CD4-positive, alpha-beta memory T cell (primary cell): ENCODE results near the gene WDR74. TPM values are rescaled to one million over a fixed set of nuclear protein-coding genes. Genes with fewer than 3 reads are reported as not detected.
"Not testable (repeated sequence)": the region's sequence is repeated elsewhere in the genome, so short reads cannot be mapped to it uniquely, and the experiment has no call there.

Experiments used
- CTCF ChIA-PET: fragments of 350-600 bp; sonication (Branson Sonifier 250); formaldehyde crosslinking; loops from one replicate; lab custom pipeline; 2021; ENCODE audit warnings: inconsistent platforms; ENCODE audit not compliant: partially characterized antibody; lab: Charles Lee
- POLR2A ChIA-PET: fragments of 350-600 bp; sonication (Branson Sonifier 250); formaldehyde crosslinking; loops from one replicate; lab custom pipeline; 2021; ENCODE audit not compliant: partially characterized antibody; lab: Charles Lee
- DNase-seq, 5 donors: peaks; one replicate each; pipeline versions ENCODE4 v3.0.0 to v3.0.0-alpha.2; 2020 to 2022; ENCODE audit warnings: mixed read lengths in 1 of 5
- H3K27ac ChIP-seq: one replicate; pipeline ENCODE4 v1.7.0; 2013; ENCODE audit warnings: low read depth, low read length
- H3K27me3 ChIP-seq: 2 replicates; pipeline ENCODE4 v1.7.0; 2013; ENCODE audit warnings: mild to moderate bottlenecking, low read length, moderate library complexity; ENCODE audit not compliant: insufficient read depth
- H3K36me3 ChIP-seq: 2 replicates; pipeline ENCODE4 v1.7.0; 2013; ENCODE audit warnings: mild to moderate bottlenecking, low read length, moderate library complexity; ENCODE audit not compliant: insufficient read depth
- H3K4me1 ChIP-seq: 2 replicates; pipeline ENCODE4 v1.7.0; 2013; ENCODE audit warnings: mild to moderate bottlenecking, low read length, moderate library complexity; ENCODE audit not compliant: insufficient read depth
- H3K4me3 ChIP-seq, 2 donors: one replicate each; pipeline ENCODE4 v1.7.0; 2013; ENCODE audit warnings: low read length in 2 of 2, mild to moderate bottlenecking in 1 of 2
- H3K9me3 ChIP-seq, 2 donors: one replicate each; pipeline ENCODE4 v1.7.0; 2013; ENCODE audit warnings: low read length in 2 of 2, control low read depth in 1 of 2; ENCODE audit not compliant: control insufficient read depth in 1 of 2
- H3K27ac Mint-ChIP-seq, 7 donors: one replicate each; pipeline ENCODE4 v1.8.0; 2020 to 2021; ENCODE audit warnings: mixed read lengths in 7 of 7, mild to moderate bottlenecking in 6 of 7, inconsistent platforms in 3 of 7, moderate library complexity in 3 of 7
- H3K27me3 Mint-ChIP-seq, 2 donors: one replicate each; pipeline ENCODE4 v1.8.0; 2020 to 2021; ENCODE audit warnings: mixed read lengths in 2 of 2
- H3K36me3 Mint-ChIP-seq, 2 donors: one replicate each; pipeline ENCODE4 v1.8.0; 2020 to 2021; ENCODE audit warnings: mixed read lengths in 2 of 2, inconsistent platforms in 1 of 2, mild to moderate bottlenecking in 1 of 2
- H3K4me1 Mint-ChIP-seq, 4 donors: one replicate each; pipeline ENCODE4 v1.8.0; 2020 to 2021; ENCODE audit warnings: mixed read lengths in 4 of 4, mild to moderate bottlenecking in 1 of 4
- H3K4me3 Mint-ChIP-seq, 8 donors: one replicate each; pipeline ENCODE4 v1.8.0; 2020 to 2021; ENCODE audit warnings: mixed read lengths in 8 of 8, mild to moderate bottlenecking in 7 of 8, moderate library complexity in 6 of 8, inconsistent platforms in 3 of 8
- H3K9me3 Mint-ChIP-seq, 8 donors: one replicate each; pipeline ENCODE4 v1.8.0; 2020 to 2021; ENCODE audit warnings: mixed read lengths in 8 of 8, mild to moderate bottlenecking in 5 of 8, inconsistent platforms in 3 of 8, moderate library complexity in 1 of 8
- intact Hi-C: fragments of 100-400 bp; cut with micrococcal nuclease; formaldehyde crosslinking; loops from one replicate; pipeline ENCODE4 v1.15.1; 2023
- polyA plus RNA-seq, 2 donors: library from polyadenylated mRNA; unstranded; fragments of 300-500 nt; fragmentation: Illumina TruSeq; gene quantifications; one replicate each; pipeline ENCODE4 v1.2.3, GENCODE V29; 2021
- total RNA-seq, 2 experiments: library from RNA; stranded (reverse); gene quantifications; one replicate each; pipeline ENCODE4 v1.2.3, GENCODE V29; 2021

Gene WDR74
- total and polyA plus RNA-seq, 4 experiments from 2014 or later: 33.9 to 82.2 (median 65.0) TPM

- CTCF ChIA-PET: interaction anchor here (0.7 to 6.9 kb wide), 21 partner anchors 7 to 436 kb away, joined by 3 to 105 read pairs (median 4); partner anchors contain the start of genes C11orf98, CSKMT, POLR2G and SLC3A2
- H3K4me1 ChIP-seq: peaks cover 23% of the 10 kb centered on the region
- no peaks in the 10 kb centered on the region for H3K27me3 ChIP-seq
- H3K9me3 ChIP-seq: no peaks in the 10 kb centered on the region
- no peak overlapping the region for H3K4me3 ChIP-seq
- peak overlapping the region in 2 of 7 donors; percentile 37 to 72 for H3K27ac Mint-ChIP-seq
- H3K4me3 Mint-ChIP-seq: no peak overlapping the region
- POLR2A ChIA-PET: interaction anchor here (0.9 to 5.8 kb wide), 6 partner anchors 18 to 270 kb away, joined by 3 to 54 read pairs (median 20); partner anchors contain the start of genes HNRNPUL2, SLC3A2, TMEM179B and TTC9C
- peaks cover 0 to 1% of the 10 kb centered on the region in 2 donors for H3K36me3 Mint-ChIP-seq
- intact Hi-C loops: loop anchor here (5.0 kb wide), 1 partner anchor 269 kb away; the partner anchor contains the start of gene TUT1
- no peak for DNase-seq
- H3K36me3 ChIP-seq: no peaks in the 10 kb centered on the region
- H3K9me3 Mint-ChIP-seq: no peaks in the 10 kb centered on the region
- no peaks in the 10 kb centered on the region for H3K27me3 Mint-ChIP-seq
- no peak overlapping the region for H3K27ac ChIP-seq
- H3K4me1 Mint-ChIP-seq: peaks cover 11 to 25% (median 18%) of the 10 kb centered on the region in 4 donors
Observed at GRCh38 chr11:62860835-62861563, 21.6 kb upstream of the WDR74 start.

- H3K27ac ChIP-seq, H3K36me3 ChIP-seq, H3K4me3 ChIP-seq, DNase-seq, POLR2A ChIA-PET, H3K9me3 ChIP-seq, H3K4me3 Mint-ChIP-seq, H3K9me3 Mint-ChIP-seq, CTCF ChIA-PET, H3K27me3 Mint-ChIP-seq, H3K27me3 ChIP-seq: not testable (repeated sequence)
- peaks cover 30% of the 10 kb centered on the region for H3K4me1 ChIP-seq
- H3K36me3 Mint-ChIP-seq: peaks cover 7 to 18% of the 10 kb centered on the region in 2 donors
- intact Hi-C loops: loop anchor here (10.0 kb wide), 1 partner anchor 304 kb away; no protein-coding TSS in a partner anchor
- H3K27ac Mint-ChIP-seq: peak overlapping the region in 2 of 7 donors; percentile 11 to 45
- peaks cover 22 to 39% (median 30%) of the 10 kb centered on the region in 4 donors for H3K4me1 Mint-ChIP-seq
Observed at GRCh38 chr11:62859281-62859703, 19.9 kb upstream of the WDR74 start.

DNA sequence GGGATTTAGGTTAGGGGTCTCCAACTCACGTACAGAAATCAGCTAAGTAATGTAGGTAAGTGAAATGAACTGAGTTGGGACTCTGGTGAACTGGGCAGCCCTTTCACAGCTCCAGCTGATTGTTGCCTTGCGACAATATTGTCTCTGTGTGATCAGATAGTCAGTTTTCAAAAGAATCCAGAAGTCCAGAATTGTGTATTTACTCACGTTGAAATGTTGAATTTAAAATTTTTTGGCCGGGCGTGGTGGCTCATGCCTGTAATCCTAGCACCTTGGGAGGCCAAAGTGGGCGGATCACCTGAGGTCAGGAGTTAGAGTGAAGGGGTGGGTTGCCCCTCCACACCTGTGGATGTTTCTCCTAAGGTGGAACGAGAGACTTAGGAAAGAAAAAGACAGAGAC, 18.8 kb upstream of the WDR74 start:
- H3K4me3 ChIP-seq: no peak overlapping the region
- no peaks in the 10 kb centered on the region for H3K9me3 ChIP-seq
- intact Hi-C loops: loop anchor here (10.0 kb wide), 1 partner anchor 303 kb away; no protein-coding TSS in a partner anchor
- H3K27me3 Mint-ChIP-seq: no peaks in the 10 kb centered on the region
- H3K27me3 ChIP-seq: no peaks in the 10 kb centered on the region
- no peak overlapping the region for H3K27ac ChIP-seq
- CTCF ChIA-PET: interaction anchor here (1.3 to 5.2 kb wide), 3 partner anchors 26 to 86 kb away, joined by 4 to 72 read pairs (median 7); partner anchors contain the start of gene TMEM179B
- peak overlapping the region in 4 of 8 donors; percentile 26 to 73 (median 54) for H3K4me3 Mint-ChIP-seq
- peaks cover 0 to 6% (median 0%) of the 10 kb centered on the region in 8 donors for H3K9me3 Mint-ChIP-seq
- H3K27ac Mint-ChIP-seq: peak overlapping the region in 2 of 7 donors; percentile 22 to 80
- peaks cover 18 to 29% of the 10 kb centered on the region in 2 donors for H3K36me3 Mint-ChIP-seq
- no peak for DNase-seq
- H3K4me1 ChIP-seq: peaks cover 41% of the 10 kb centered on the region
- POLR2A ChIA-PET: interaction anchor here (0.9 to 10.3 kb wide), 7 partner anchors 15 to 286 kb away, joined by 3 to 667 read pairs (median 6); partner anchors contain the start of genes C11orf98, CSKMT, LBHD1 and SLC3A2
- peaks cover 33 to 50% (median 41%) of the 10 kb centered on the region in 4 donors for H3K4me1 Mint-ChIP-seq
- H3K36me3 ChIP-seq: peaks cover 13% of the 10 kb centered on the region

- POLR2A ChIA-PET: interaction anchor here (0.9 to 10.3 kb wide), 11 partner anchors 14 to 285 kb away, joined by 3 to 667 read pairs (median 60); partner anchors contain the start of genes C11orf98, CSKMT, GNG3 and LBHD1
- Histone ChIP-seq H3K4me3 (no peak overlapping the region), H3K27me3 (no peaks in the 10 kb centered on the region), H3K4me1 (peaks cover 48% of the 10 kb centered on the region), H3K27ac (no peak overlapping the region), H3K9me3 (no peaks in the 10 kb centered on the region), H3K36me3 (peaks cover 20% of the 10 kb centered on the region)
- H3K4me1 Mint-ChIP-seq: peaks cover 36 to 53% (median 44%) of the 10 kb centered on the region in 4 donors
- H3K4me3 Mint-ChIP-seq: peak overlapping the region in 7 of 8 donors; percentile 15 to 98 (median 57)
- peak overlapping the region in 4 of 7 donors; percentile 45 to 93 (median 70) for H3K27ac Mint-ChIP-seq
- peaks cover 24 to 35% of the 10 kb centered on the region in 2 donors for H3K36me3 Mint-ChIP-seq
- peaks cover 0 to 6% (median 0%) of the 10 kb centered on the region in 8 donors for H3K9me3 Mint-ChIP-seq
- no peaks in the 10 kb centered on the region for H3K27me3 Mint-ChIP-seq
- CTCF ChIA-PET: interaction anchor here (0.9 to 5.2 kb wide), 5 partner anchors 27 to 433 kb away, joined by 3 to 72 read pairs (median 6); partner anchors contain the start of gene TMEM179B
- intact Hi-C loops: loop anchor here (10.0 kb wide), 1 partner anchor 303 kb away; no protein-coding TSS in a partner anchor
- DNase-seq: no peak
Observed at GRCh38 chr11:62857541-62857982, 18.2 kb upstream of the WDR74 start.

GRCh38 chr11:62856333-62856895, 17.0 kb upstream of the WDR74 start:
- Mint-ChIP-seq H3K27ac (peak overlapping the region; percentile 93 to 98 (median 95)), H3K36me3 (peaks cover 33 to 47% of the 10 kb centered on the region in 2 donors), H3K4me3 (peak overlapping the region; percentile 95 to 99 (median 96)), H3K27me3 (no peaks in the 10 kb centered on the region), H3K4me1 (peaks cover 41 to 61% (median 52%) of the 10 kb centered on the region in 4 donors), H3K9me3 (peaks cover 0 to 6% (median 0%) of the 10 kb centered on the region in 8 donors)
- Histone ChIP-seq H3K36me3 (peaks cover 31% of the 10 kb centered on the region), H3K4me3 (peak overlapping the region; percentile 72 to 91), H3K27me3 (no peaks in the 10 kb centered on the region), H3K27ac (peak overlapping the region; percentile 78), H3K4me1 (peaks cover 51% of the 10 kb centered on the region), H3K9me3 (no peaks in the 10 kb centered on the region)
- ChIA-PET POLR2A (interaction anchor here (0.6 to 10.3 kb wide), 42 partner anchors 10 to 1888 kb away, joined by 3 to 667 read pairs (median 11); partner anchors contain the start of genes B3GAT3, BSCL2, C11orf98 and CSKMT), CTCF (interaction anchor here (0.9 to 5.2 kb wide), 12 partner anchors 9 to 432 kb away, joined by 3 to 72 read pairs (median 4); partner anchors contain the start of genes SLC3A2, TMEM179B, WDR74 and ZBTB3)
- peak in 1 of 5 donors; percentile 29 for DNase-seq
- intact Hi-C loops: loop anchor here (1.0 to 10.0 kb wide), 7 partner anchors 24 to 302 kb away; partner anchors contain the start of genes HNRNPUL2, NXF1, STX5 and TEX54

- H3K4me3 Mint-ChIP-seq: peak overlapping the region; percentile 95 to 99 (median 96)
- H3K4me1 ChIP-seq: peaks cover 57% of the 10 kb centered on the region
- DNase-seq: peak; percentile 98 to 99 (median 99)
- H3K9me3 ChIP-seq: no peaks in the 10 kb centered on the region
- CTCF ChIA-PET: interaction anchor here (0.6 to 5.2 kb wide), 13 partner anchors 10 to 180 kb away, joined by 3 to 72 read pairs (median 4); partner anchors contain the start of genes SLC3A2, TMEM179B, WDR74 and ZBTB3
- peaks cover 0 to 8% (median 0%) of the 10 kb centered on the region in 8 donors for H3K9me3 Mint-ChIP-seq
- peaks cover 41 to 67% (median 55%) of the 10 kb centered on the region in 4 donors for H3K4me1 Mint-ChIP-seq
- peaks cover 33% of the 10 kb centered on the region for H3K36me3 ChIP-seq
- POLR2A ChIA-PET: interaction anchor here (0.6 to 10.3 kb wide), 57 partner anchors 8 to 1889 kb away, joined by 3 to 667 read pairs (median 5); partner anchors contain the start of genes AHNAK, B3GAT3, BSCL2 and C11orf98
- no peaks in the 10 kb centered on the region for H3K27me3 ChIP-seq
- H3K27ac ChIP-seq: peak overlapping the region; percentile 78
- peak overlapping the region; percentile 89 to 91 for H3K4me3 ChIP-seq
- H3K27me3 Mint-ChIP-seq: no peaks in the 10 kb centered on the region
- peaks cover 33 to 50% of the 10 kb centered on the region in 2 donors for H3K36me3 Mint-ChIP-seq
- intact Hi-C loops: loop anchor here (1.0 to 10.0 kb wide), 10 partner anchors 13 to 301 kb away; partner anchors contain the start of genes HNRNPUL2, NXF1, STX5 and TEX54
- H3K27ac Mint-ChIP-seq: peak overlapping the region; percentile 93 to 98 (median 95)
Observed at GRCh38 chr11:62855571-62856332, 16.4 kb upstream of the WDR74 start.
